Right atrium auricular region (tissue), 2 donors: Measurements from ENCODE around the gene NKD2. TPM values are rescaled to one million over a fixed set of nuclear protein-coding genes. Genes with fewer than 3 reads are reported as not detected.
"Not testable (repeated sequence)": the region's sequence is repeated elsewhere in the genome, so short reads cannot be mapped to it uniquely, and the experiment has no call there.

ENCODE experiments used
- DNase-seq: peaks from one replicate; pipeline ENCODE4 v3.0.0-alpha.2; 2019; ENCODE audit warnings: low spot score
- H3K27ac ChIP-seq, 2 donors: fragments of 200-600 bp; sonication (generic); 1 replicate in 1 of 2; 2 replicates in 1 of 2; pipeline ENCODE4 v1.5.1; 2016 to 2019
- H3K27me3 ChIP-seq, 2 donors: fragments of 200-600 bp; sonication (generic); one replicate each; pipeline versions ENCODE4 v1.5.1 to v1.6.0; 2017 to 2019
- H3K36me3 ChIP-seq: fragments of 200-600 bp; sonication (generic); one replicate; pipeline ENCODE4 v1.5.1; 2016
- H3K4me1 ChIP-seq, 2 donors: fragments of 200-600 bp; sonication (generic); one replicate each; pipeline versions ENCODE4 v1.5.1 to v1.6.0; 2017 to 2019
- H3K4me3 ChIP-seq, 2 donors: fragments of 200-600 bp; sonication (generic); 1 replicate in 1 of 2; 2 replicates in 1 of 2; pipeline ENCODE4 v1.5.1; 2017 to 2019; ENCODE audit warnings: mild to moderate bottlenecking in 1 of 2, moderate library complexity in 1 of 2
- H3K9me3 ChIP-seq, 2 donors: fragments of 200-600 bp; sonication (generic); one replicate each; pipeline ENCODE4 v1.5.1; 2019
- total RNA-seq, 2 donors: library from RNA; depleted of rRNA; stranded (reverse); fragments of >200 nt; gene quantifications; one replicate each; pipeline ENCODE4 v1.1.0, GENCODE V29; 2016
- TF ChIP-seq, protein P1 (sequence below), 2 donors: fragments of 200-600 bp; sonication (generic); IDR thresholded peaks; one replicate each; pipeline ENCODE4 v1.5.1; 2019; ENCODE audit warnings: antibody characterized with exemption in 2 of 2

NKD2 gene
- total RNA-seq, 2 donors from 2014 or later, result 2.4 to 2.8 TPM

DNA sequence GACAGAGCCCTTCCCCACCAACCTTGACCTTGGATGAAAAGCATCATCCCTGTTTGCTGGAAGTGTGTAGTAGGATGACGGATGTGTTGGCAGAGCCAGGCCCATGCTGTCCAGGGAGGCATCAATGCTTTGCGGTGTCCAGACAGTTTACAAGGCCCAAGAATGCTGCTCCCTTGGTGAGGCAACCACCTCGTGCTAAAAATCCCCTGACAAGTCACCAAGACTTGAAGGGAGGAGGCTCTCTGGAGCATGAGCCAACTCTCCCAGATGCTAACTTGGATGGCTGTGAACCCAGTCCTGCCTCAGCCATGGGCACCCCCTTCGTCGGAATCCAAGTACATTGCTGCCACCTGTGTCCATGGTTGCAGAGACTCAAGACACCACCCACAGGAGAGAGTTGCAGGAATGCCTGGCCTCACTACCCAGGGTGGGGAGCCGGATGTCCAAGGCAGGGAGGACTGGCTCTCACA lies 9.5 kb upstream of the NKD2 start:
- no peaks in the 10 kb centered on the region for H3K9me3 ChIP-seq
- TF ChIP-seq, protein P1, sequence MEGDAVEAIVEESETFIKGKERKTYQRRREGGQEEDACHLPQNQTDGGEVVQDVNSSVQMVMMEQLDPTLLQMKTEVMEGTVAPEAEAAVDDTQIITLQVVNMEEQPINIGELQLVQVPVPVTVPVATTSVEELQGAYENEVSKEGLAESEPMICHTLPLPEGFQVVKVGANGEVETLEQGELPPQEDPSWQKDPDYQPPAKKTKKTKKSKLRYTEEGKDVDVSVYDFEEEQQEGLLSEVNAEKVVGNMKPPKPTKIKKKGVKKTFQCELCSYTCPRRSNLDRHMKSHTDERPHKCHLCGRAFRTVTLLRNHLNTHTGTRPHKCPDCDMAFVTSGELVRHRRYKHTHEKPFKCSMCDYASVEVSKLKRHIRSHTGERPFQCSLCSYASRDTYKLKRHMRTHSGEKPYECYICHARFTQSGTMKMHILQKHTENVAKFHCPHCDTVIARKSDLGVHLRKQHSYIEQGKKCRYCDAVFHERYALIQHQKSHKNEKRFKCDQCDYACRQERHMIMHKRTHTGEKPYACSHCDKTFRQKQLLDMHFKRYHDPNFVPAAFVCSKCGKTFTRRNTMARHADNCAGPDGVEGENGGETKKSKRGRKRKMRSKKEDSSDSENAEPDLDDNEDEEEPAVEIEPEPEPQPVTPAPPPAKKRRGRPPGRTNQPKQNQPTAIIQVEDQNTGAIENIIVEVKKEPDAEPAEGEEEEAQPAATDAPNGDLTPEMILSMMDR (IDR thresholded peaks at IDR 0.05), result no peak
- peaks cover 0 to 29% of the 10 kb centered on the region in 2 donors for H3K4me1 ChIP-seq
- no peaks in the 10 kb centered on the region for H3K27me3 ChIP-seq
- H3K36me3 ChIP-seq, result no peaks in the 10 kb centered on the region
- H3K27ac ChIP-seq, result no peak overlapping the region
- no peak overlapping the region for H3K4me3 ChIP-seq
- DNase-seq, result peak; percentile 61

GRCh38 chr5:999724-1000123 lies 8.9 kb upstream of the NKD2 start:
- Histone ChIP-seq H3K9me3 (no peaks in the 10 kb centered on the region), H3K4me3 (no peak overlapping the region), H3K4me1 (peaks cover 0 to 30% of the 10 kb centered on the region in 2 donors), H3K27ac (no peak overlapping the region), H3K27me3 (no peaks in the 10 kb centered on the region), H3K36me3 (no peaks in the 10 kb centered on the region)
- DNase-seq, result peak; percentile 38
- TF ChIP-seq, protein P1 (IDR thresholded peaks at IDR 0.05), result no peak

DNA sequence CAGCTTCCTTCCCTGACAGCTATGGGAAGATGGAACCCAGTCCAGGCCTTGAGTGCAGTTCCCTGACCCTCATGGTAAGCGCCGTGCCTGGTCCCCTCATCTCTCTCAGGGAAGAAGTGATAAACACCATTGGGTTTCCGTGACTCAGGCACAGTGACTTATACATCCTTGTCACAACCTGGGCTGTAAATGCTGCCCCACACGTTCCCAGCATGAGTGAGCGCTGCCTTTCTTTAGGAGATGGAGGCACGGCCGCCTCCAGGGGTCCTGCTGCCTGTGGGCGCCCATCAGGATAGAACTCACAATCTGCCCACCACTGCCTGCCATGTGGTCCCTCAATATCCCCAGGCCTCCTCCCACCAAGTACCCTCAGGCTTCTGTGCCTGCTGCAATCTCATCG lies 8.3 kb upstream of the NKD2 start:
- peak; percentile 54 for DNase-seq
- TF ChIP-seq, protein P1 (IDR thresholded peaks at IDR 0.05), result no peak
- H3K4me1 ChIP-seq, result peaks cover 0 to 36% of the 10 kb centered on the region in 2 donors
- H3K27me3 ChIP-seq, result no peaks in the 10 kb centered on the region
- no peaks in the 10 kb centered on the region for H3K9me3 ChIP-seq
- H3K4me3 ChIP-seq, result no peak overlapping the region
- no peak overlapping the region for H3K27ac ChIP-seq
- no peaks in the 10 kb centered on the region for H3K36me3 ChIP-seq

- not testable (repeated sequence) for H3K27me3 ChIP-seq, H3K36me3 ChIP-seq, H3K4me3 ChIP-seq, H3K27ac ChIP-seq, H3K9me3 ChIP-seq
- H3K4me1 ChIP-seq, result peaks cover 0 to 40% of the 10 kb centered on the region in 2 donors
- DNase-seq, result peak; percentile 50
Measured at GRCh38 chr5:1000831-1001230, 7.8 kb upstream of the NKD2 start.

DNA sequence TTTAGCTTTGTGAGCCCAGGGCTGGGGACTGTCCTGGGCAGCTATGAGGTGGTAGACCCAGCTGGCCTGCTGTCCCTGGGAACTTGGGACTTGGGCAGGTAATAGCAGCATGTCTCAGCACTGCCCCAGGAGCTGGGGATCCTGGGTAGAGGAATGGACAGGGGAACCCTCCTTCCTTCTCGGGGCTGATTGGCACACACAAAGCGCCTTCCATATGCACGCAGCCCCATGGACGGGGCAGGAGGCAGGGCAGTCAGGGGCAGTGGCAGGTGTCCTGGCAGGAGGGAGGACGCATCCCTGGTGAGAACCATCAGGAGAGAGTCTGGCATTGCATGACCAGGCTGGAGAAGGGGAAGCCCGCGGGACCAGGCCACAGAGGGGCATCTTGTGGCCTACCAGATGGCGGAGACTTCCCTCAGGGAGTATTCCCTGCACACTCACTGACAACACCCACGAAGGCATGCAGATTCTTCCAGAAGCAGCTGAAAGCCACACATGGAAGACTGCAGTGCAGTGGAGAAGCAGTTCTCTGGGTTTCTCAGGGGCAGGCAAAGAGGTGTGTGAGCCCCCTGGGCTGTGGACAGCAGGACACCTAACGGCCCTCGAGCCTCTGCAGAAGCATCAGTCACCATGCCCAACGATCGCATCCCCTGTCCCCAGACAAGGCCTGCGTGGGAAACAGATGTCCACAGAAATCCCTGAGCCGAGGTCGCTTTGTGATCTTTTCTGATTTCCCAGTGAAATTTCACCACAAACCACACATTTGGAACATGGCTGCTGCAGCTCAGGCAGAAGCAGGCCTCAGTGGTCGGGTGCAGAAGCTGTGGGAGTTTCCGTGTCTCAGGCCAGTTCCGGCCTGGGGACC lies 7.0 kb upstream of the NKD2 start:
- Histone ChIP-seq H3K36me3 (no peaks in the 10 kb centered on the region), H3K4me1 (peaks cover 0 to 40% of the 10 kb centered on the region in 2 donors), H3K9me3 (no peaks in the 10 kb centered on the region), H3K27me3 (no peaks in the 10 kb centered on the region), H3K27ac (no peak overlapping the region), H3K4me3 (no peak overlapping the region)
- peak; percentile 58 for DNase-seq
- TF ChIP-seq, protein P1 (IDR thresholded peaks at IDR 0.05), result no peak

GRCh38 chr5:1002271-1002546 lies 6.4 kb upstream of the NKD2 start:
- Histone ChIP-seq H3K27me3 (no peaks in the 10 kb centered on the region), H3K9me3 (no peaks in the 10 kb centered on the region), H3K27ac (no peak overlapping the region), H3K4me3 (no peak overlapping the region), H3K4me1 (peaks cover 0 to 36% of the 10 kb centered on the region in 2 donors), H3K36me3 (no peaks in the 10 kb centered on the region)
- DNase-seq, result no peak
- TF ChIP-seq, protein P1 (IDR thresholded peaks at IDR 0.05), result no peak
